HG03558 (cell line): ENCODE measurements around the gene PRAC1.

Experiments used
- ATAC-seq: cut with Tn5 transposase; IDR thresholded peaks from one replicate; pipeline ENCODE4 v1.9.1; 2021; ENCODE audit warnings: moderate number of reproducible peaks; ENCODE audit not compliant: unreplicated experiment; ENCODE audit errors: extremely low read depth

PRAC1 gene

DNA sequence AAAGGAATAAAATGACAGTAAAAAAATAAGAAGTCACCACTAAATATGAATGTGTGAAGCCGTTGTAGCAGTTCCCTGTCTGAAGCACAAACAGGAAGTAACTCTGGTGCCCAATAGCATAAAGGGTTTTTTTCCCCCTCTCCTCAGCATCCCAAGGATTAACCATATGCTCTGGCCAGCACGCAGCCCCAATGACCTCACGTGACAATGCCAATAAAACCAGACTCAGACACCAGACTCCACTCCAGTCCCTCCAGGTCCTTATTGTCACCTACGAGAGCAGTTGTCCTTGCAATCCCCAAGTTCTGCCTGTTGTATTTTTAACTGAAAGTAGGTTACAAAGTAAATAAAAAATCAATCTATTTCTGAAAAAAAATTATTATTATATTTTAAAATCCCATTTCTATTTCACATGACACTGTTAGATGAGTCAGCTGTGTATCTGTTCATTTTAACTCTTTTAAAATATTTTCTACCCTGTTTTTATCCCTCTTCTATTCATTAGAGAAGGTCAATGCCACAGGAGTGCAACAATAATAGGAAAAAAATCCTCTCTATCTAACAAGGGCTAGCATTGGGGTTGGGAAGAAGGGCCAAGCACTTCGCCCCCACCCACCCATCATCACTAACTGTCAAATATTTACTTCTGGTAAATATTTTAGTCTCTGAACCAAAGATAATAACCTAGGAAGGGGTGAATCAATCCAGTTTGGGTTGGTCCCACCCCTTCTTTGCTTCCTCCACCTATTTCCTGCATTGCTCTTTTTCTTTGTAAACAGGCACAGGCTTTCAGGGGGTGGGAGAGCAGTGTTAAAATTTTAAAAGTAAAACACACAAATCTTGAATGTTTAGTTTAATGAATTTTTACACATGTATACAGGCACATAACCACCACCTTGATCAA lies 6.6 kb downstream of the PRAC1 start:
- ATAC-seq: no peak

DNA sequence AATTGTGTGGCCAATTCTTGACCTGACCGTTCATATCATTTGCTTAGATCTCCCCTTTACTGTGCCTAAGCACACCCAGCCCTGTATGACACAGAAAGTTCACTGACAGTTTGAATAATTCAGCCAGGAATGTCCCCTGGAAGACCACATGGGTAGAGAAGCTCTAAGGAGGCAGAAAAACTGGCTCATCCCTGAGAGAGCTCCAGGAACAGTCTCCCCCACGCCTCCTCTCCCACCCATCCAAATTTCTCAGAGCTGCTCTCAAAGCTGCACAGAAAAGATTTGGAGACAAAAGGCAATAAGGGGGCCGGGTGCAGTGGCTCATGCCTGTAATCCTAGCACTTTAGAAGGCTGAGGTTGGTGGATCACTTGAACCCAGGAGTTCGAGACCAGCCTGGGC lies 11.2 kb downstream of the PRAC1 start:
- ATAC-seq: no peak

DNA sequence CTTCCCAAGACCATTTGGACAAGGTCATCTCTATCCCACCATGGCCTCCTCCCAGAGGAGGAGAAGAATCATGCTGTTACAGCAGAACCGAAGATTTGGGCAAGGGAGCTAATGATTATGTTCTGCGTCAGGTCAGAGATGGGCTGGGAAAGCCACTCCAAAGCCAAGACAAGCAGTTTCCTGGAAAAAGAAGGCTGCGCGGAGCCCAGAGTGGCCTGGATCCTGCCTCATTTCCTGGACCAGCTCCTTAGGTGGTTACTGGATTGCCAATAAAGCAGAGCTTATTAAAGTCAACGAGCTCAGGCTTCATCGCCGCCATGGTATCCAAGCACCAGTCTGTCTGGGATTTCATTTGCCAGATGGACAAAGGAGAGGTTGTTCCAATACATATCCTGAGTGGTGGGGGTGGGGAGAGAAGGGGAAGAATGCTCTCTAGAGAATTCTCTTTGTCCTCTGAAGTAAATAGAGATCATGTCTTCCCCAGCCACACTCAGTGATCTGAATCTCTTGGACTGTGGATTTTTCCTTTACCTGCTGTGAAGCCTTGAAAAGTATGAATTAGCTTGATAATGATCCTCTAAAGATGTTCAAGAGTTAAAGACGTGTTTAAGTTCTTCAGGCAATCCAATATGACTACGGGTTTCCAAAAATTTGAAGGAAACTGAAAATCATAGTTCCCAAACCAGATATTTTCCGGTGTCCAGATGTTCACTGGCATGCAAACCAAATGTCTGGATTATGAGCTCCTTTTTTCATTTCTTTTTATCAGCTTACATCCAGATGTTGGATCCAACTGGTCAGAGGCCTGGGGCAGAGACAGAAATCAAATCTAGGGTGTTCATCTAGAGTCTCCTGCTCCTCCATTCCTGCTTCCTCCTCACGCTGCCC lies 17.7 kb downstream of the PRAC1 start:
- no peak for ATAC-seq

- no peak for ATAC-seq
These were observed 20.3 kb downstream of the PRAC1 start for GRCh38 chr17:48701864-48702532.

DNA sequence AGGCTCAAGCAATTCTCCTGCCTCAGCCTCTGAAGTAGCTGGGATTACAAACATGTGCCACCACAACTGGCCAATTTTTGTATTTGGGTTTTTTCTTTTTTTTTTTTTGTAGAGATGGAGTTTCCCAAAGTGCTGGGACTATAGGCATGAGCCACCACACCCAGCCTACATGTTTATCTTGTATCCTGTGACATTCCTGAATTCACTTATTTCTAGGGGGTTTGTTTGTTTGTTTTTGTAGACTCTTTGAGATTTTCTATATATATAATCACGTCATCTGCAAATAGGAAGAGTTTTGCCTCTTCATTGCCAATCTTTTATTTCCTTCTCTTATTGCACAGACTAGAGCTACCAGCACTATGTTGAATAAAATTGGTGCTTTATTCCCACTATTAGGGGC lies 29.1 kb downstream of the PRAC1 start:
- no peak for ATAC-seq

DNA sequence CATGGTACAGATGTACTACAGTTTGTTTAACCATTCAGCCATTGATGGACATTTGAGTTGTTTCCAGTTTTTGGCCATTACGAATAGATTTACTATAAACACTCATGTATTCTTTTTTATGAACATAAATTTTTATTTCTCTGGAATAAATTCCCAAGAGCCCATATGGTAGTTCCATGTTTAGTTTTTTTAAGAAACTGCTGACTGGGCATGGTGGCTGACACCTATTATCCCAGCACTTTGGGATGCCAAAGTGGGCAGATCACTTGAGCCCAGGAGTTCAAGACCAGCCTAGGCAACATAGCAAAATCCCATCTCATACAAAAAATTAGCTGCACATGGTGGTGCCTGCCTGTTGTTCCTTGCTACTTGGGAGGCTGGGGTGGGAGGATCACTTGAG lies 30.3 kb downstream of the PRAC1 start:
- no peak for ATAC-seq

DNA sequence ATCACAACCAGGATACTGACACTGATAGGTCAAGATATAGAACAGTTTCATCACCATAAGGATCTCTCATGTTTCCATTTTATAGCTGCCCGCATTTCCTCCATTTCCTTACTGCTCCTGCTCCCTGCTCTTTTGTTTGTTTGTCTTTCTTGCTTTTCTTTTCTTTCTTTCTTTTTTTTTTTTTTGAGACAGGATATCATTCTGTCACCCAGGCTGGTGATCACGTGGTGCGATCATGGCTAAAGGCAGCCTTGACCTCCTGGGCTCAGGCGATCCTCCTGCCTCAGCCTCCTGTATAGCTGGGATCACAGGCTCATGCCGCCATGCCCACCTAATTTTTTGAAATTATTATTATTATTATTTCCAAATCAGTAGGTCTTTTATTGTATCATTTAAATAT lies 31.7 kb downstream of the PRAC1 start:
- no peak for ATAC-seq

DNA sequence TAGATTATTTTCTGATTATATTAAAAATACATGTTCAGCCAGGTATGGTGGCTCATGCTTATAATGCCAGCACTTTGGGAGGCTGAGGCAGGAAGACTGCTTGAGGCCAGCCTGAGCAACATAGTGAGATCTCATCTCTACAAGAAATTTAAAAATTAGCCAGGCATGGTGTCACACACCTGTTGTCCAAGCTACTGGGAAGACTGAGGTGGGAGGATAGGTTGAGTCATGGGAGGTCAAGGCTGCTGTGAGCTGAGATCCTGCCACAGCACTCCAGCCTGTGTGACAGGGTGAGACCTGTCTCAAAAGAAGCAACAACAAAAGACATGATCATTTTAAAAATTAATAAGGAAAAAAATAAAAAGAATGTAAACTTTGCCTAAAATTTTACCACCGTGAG lies 40.7 kb downstream of the PRAC1 start:
- no peak for ATAC-seq

DNA sequence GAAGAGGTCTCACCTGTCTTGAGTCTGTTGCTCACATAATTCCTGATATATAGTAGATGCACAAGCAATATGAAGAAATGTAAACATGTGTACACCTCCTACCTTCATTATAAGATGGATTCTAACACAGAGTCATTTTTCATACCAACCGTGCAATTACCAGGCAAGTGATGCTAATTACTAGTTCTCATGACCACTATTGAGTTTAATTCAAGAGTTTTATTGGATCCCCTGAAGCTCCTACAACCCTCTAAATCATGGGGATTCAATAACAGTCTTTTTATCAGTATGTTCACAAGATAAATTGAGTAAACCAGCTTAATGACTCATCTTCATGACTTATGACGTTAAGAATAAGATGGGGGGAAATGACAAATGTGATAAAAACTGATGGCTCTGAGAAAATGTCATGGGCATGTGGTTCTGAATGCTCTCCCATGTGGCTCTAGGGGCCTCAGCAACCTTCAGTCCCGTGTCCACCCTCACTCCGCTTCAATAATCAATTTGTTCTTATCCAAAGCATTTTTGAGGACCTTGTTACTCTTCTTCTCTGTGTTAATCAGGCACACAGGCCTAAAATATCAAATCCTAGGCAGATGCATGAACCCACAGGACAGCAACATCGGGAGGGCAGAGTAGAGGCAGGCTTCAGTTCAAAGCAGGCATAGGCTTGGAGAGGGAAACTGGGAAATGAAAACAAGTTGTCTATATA lies 42.8 kb downstream of the PRAC1 start:
- no peak for ATAC-seq

GRCh38 chr17:48678141-48678971 lies 44.0 kb downstream of the PRAC1 start:
- no peak for ATAC-seq

GRCh38 chr17:48676963-48677558 lies 45.3 kb downstream of the PRAC1 start:
- ATAC-seq: no peak

- no peak for ATAC-seq
These were observed 50.0 kb downstream of the PRAC1 start for GRCh38 chr17:48672340-48672739.
